ENCODE data around the gene ZNF593. TPM values are rescaled to one million over a fixed set of nuclear protein-coding genes. Genes with fewer than 3 reads are reported as not detected.

ZNF593 gene
- 23.2 TPM for total RNA-seq
- long read RNA-seq, transcript ZNF593-202 (3 exons, 675 nt): major isoform, 14 of 14 reads
- long read RNA-seq, partial matches to known transcripts: 0 of 14 reads
- long read RNA-seq, other reads (novel, unspliced or antisense): 0 of 14 reads

DNA sequence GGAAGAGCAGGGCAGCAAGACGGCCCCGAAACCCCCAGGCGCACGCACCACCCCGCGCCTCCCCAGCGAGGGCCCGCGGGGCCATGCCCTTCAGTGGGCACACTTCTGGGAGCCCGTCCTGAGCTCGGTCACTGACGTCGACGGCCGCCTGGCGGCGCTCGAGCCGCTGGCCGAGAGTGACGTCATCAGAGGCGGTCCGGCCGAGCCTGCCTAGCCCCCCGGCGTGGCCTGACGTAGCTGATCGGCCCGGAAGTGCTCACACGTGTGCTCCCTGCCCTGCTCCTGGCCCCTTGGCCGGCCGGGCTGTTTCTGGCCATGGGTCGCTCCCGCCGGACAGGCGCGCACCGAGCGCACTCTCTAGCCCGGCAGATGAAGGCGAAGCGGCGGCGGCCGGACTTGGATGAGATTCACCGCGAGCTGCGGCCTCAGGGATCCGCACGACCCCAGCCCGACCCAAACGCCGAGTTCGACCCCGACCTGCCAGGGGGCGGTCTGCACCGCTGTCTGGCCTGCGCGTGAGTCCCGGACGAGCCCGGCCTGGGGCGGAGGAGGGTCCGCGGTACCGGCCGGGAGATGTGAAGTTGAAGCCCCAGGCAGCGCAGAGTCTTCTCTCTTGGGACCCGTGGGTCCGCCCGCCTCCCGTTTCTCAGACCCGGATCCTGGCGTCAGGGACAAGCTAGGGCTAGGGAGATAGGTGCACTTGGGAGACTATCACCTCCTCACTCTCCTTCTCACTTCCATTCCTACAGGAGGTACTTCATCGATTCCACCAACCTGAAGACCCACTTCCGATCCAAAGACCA is at the start of gene ZNF593:
Gene ZNF593, plus strand, starts transcription at position 240 of the 803 bp plus-strand sequence. Its CDS starts 76 bp downstream, at position 316.
- DNase-seq (ENCODE audit: low spot score): peak; percentile 96
- intact Hi-C loops (cut with DNase I): loop anchor here (5.0 kb wide), 2 partner anchors 62 to 152 kb away; partner anchors contain the start of gene CEP85

DNA sequence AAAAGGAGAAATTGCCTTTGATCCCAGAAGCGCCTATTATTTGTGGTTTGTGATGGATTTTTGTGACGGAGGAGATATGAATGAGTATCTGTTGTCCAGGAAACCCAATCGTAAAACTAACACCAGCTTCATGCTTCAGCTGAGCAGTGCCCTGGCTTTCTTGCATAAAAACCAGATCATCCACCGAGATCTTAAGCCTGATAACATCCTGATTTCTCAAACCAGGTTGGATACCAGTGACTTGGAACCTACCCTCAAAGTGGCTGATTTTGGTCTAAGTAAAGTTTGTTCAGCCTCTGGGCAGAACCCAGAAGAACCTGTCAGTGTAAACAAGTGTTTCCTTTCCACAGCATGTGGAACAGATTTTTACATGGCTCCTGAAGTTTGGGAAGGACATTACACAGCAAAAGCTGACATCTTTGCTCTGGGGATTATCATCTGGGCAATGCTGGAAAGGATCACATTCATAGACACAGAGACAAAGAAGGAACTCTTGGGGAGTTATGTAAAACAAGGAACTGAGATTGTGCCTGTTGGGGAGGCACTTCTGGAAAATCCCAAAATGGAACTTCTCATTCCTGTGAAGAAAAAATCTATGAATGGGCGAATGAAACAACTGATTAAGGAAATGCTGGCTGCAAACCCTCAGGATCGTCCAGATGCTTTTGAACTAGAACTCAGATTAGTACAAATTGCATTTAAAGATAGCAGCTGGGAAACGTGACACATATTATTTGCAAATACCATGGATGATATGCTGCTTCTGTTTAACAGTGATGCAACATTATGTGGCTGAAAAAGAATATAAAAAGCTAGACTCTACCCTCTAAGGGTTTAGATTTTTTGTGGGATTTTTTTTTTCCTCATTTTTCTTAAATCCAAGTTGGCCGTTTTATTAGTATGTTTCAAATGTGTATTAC is 47.6 kb upstream of the ZNF593 start:
- intact Hi-C loops (cut with DNase I): no loop called here
- DNase-seq (ENCODE audit: low spot score): no peak

DNA sequence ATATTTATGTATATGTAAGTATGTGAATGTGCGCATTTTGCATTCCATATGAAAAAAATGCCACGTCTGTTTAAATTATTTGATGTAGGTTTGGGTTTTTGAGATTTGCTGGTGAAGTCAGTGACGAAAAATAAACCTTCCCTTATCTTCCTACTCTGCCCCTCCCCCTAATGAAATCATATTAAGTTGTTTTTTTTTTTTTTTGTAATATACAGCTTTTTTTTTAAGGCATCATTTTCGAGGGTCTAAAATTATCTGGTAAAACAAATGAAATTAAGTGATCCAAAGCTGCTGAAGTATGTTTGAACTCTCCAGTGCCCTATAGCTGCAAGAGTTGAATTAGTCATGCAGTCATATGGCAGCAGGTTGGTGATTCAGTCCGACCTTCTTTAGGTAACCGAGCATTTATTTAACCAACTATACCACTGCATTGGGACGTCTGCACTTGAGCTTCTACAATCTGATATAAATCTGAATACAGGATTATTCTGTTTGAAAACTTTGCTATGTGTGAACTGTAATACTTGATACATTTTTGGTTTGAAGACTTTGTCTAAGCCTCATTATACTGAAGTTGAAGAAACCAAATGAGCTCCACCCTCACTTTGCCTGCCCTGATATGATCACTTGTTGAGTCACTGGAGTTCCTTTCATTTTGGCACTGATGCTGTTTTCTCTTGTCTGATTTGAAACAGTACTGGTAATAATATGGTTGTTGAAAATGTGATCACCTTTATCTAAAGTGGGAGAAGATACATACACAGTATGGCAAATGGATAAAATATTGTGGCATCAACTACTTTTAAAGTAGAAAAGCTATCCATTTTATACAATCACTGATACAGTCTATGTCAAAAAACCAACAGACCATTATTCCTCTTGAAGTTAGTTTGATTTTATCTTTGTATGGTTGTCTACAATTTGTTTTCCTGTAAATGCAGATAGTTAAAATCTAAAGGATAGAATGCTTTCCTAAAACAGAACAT is 46.4 kb upstream of the ZNF593 start:
- no peak for DNase-seq (ENCODE audit: low spot score)
- intact Hi-C loops (cut with DNase I): no loop called here

DNA sequence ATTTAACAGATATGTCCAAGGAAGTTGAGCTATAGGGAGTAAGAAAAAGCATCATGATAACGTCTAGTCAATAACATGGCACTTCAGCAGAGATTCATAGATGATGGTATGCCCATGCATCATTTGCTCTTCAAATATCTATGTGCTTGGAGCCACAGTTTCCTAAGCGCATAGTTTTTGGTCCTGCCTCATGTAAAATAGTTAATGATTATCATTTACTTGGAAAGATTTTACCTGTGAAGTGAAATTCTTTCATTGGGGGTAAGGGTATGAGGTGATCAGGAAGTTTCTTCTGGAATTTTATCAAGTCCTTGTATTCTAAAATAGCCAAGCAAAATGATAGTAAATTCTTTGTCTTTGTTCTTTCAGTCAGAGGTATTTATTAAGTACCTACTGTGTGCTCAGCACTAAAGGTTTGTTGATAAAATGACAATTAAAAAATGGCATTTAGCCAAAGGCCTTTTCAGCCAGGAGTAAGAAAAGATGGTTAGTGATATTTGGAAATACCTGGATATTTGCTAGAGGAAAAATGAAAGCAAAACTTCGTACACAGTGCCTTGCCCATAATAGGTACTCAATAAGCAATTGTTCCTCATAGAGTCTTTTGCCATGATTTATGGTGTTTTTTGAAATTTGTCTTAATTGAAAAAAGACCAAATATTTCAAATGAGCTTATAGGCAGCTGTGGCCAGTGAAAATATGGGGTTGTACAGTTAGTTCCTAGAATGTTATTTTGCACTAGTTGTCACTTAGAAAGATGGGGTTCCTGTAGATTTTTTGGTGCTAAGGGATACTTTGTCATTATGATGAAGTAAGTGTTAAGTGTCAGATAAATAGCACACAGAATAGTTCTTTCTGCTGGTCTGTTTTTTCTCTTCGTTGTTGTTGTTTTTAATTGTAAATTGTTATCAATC is 45.0 kb upstream of the ZNF593 start:
- no peak for DNase-seq (ENCODE audit: low spot score)
- intact Hi-C loops (cut with DNase I): no loop called here

- intact Hi-C loops (cut with DNase I): no loop called here
- DNase-seq (ENCODE audit: low spot score): no peak
These were observed 44.3 kb upstream of the ZNF593 start for GRCh38 chr1:26125382-26125781.

DNA sequence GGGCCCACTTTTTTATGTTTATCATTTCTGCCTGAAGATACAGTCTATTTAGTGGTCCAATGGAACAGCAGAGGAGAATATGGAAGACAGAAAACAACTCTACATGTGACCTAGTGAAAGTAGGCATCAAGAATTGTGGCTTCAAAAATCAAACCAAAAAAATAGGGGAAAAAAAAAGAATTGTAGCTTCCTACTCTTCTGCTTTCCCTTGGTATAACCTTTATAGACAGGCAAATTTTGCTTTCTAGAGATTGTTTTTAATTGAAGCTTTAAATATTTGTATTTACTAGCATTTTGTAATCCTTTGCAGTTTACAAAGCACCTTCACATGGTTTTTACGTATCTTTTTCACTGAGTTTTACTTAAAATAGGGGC is 43.8 kb upstream of the ZNF593 start:
- intact Hi-C loops (cut with DNase I): no loop called here
- DNase-seq (ENCODE audit: low spot score): no peak

- no peak for DNase-seq (ENCODE audit: low spot score)
- intact Hi-C loops (cut with DNase I): no loop called here
These were observed 43.2 kb upstream of the ZNF593 start for GRCh38 chr1:26126321-26127084.

DNA sequence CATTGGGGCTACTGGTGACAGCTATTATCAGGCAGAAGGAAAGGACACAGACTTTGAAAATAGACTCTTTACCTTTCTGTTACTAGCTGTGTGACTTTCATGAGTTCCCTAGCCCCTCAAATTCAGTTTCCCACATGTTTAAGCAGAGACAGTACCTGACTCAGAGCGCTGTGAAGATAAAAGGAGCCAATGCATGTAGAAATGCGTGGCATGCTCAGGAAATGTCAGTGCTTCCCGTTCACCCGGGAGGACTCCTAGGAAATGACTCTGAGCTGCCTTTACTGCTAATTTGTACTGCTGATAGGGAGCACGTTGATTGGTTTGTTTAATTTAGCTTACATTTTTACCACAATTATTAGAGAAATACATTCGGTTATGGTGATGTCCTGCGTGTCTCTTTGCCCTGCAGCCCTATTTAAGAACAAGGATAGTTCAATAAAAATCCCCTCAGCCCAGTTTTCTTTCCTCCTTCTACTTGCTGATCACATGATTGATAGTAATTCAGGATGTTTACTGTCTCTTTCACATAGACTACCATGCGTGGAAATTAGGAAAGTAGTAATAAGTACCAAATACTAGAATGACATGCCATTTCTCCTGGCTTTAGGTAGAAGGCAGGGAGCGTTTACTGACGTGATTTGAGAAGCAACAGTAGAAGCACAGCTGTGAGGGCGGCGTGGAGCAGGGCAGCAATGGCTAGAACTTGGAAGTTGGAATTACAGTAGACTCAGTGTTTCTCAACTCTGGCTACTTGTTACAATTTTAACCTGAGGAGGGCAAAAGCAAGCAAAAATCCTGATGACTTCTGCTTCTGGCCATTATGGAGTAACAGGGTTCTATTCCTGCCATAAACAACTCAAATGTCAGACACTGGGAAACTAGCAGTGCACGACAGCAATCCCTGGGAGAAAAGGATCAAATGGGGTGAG is 42.2 kb upstream of the ZNF593 start:
- DNase-seq (ENCODE audit: low spot score): no peak

DNA sequence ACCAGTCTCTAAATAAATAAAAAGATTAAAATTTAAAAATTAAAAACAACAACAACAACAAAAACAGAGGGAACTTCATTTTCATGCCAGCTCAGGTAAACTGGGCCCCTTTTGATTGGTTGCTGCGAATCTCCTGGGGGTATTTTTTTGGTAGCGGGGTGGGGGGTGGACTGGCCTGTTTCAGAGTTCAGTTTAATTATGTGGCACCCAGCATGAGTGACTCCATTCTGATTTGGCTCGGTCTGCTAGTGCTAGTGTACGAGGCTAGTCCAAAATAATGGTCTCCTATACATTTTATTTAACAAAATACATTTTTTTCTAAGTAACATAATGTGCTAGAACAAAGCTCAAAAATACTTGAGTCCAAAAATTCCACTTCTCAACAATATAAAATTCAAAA is 39.9 kb upstream of the ZNF593 start:
- intact Hi-C loops (cut with DNase I): no loop called here

More for the DNA sequence above, 42.2 kb upstream of the ZNF593 start:
- intact Hi-C loops (cut with DNase I): no loop called here

GRCh38 chr1:26130695-26131094 is 39.0 kb upstream of the ZNF593 start:
- DNase-seq (ENCODE audit: low spot score): no peak
- intact Hi-C loops (cut with DNase I): no loop called here

More for the DNA sequence above, 39.9 kb upstream of the ZNF593 start:
- DNase-seq (ENCODE audit: low spot score): no peak

- intact Hi-C loops (cut with DNase I): no loop called here
- DNase-seq (ENCODE audit: low spot score): no peak
These were observed 37.4 kb upstream of the ZNF593 start for GRCh38 chr1:26132128-26132833.

- intact Hi-C loops (cut with DNase I): no loop called here
These were observed 36.9 kb upstream of the ZNF593 start for GRCh38 chr1:26132834-26133167.

DNA sequence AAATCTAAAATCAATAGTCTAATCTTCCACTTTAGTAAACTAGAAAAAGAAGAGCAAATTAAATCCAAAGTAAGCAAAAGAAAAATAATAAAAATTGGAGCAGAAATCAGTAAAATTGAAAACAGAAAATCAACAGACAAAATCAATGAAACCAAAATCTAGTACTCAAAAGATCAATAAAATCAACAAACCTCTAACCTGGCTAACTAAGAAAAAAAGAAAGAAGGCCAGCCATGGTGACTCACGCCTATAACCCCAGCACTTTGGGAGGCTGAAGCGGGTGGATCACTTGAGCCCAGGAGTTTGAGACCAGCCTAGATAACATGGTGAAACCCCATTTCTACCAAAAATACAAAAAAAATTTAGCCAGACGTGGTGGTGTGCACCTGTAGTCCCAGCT is 35.2 kb upstream of the ZNF593 start:
- intact Hi-C loops (cut with DNase I): no loop called here
- DNase-seq (ENCODE audit: low spot score): no peak

More at GRCh38 chr1:26132834-26133167, 36.9 kb upstream of the ZNF593 start:
- DNase-seq (ENCODE audit: low spot score): no peak

DNA sequence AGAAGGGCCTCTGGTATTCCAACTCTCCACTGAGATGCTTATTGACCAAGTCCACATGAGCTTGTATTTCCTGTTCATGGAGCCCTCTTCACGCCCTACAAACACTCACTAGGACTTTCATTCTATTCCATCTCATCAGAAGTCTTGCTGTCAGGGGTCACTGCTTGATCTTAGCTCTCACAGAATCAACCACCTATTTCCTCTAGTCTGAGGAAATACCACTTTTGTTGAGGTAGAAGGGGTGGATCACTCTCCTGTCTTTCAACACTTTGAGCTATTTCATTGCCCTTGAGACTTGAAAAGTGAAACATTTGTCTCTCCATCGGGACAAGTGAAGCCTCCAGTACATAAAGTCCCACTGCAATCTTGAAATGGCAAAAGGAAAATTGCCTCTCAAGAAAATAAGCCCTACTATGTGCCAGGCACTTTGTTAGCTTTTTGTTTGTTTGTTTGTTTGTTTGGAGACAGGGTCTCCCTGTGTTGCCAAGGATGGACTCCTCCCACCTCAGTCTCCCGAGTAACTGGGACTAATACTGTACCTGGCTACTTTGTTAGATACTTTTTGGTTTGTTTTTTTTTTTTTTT is 30.6 kb upstream of the ZNF593 start:
- intact Hi-C loops (cut with DNase I): no loop called here
- DNase-seq (ENCODE audit: low spot score): no peak

GRCh38 chr1:26142159-26142558 is 27.5 kb upstream of the ZNF593 start:
- intact Hi-C loops (cut with DNase I): no loop called here
- DNase-seq (ENCODE audit: low spot score): no peak
